GM12873 (cell line): Measurements from ENCODE around the gene UBE2V1.

Experiments
- CTCF ChIP-seq: IDR thresholded peaks from 2 replicates; pipeline ENCODE4 v1.5.1; 2012; ENCODE audit warnings: low read depth, mild to moderate bottlenecking, moderate library complexity, low read length, control low read depth; ENCODE audit not compliant: insufficient read depth; ENCODE audit errors: missing control alignments

Gene UBE2V1

GRCh38 chr20:50108556-50109235 lies 4.3 kb downstream of the UBE2V1 start:
- TF ChIP-seq CTCF, result no peak

GRCh38 chr20:50107796-50108331 lies 5.1 kb downstream of the UBE2V1 start:
- no peak for TF ChIP-seq CTCF

- no peak for TF ChIP-seq CTCF
Measured at GRCh38 chr20:50107086-50107660, 5.8 kb downstream of the UBE2V1 start.

- TF ChIP-seq CTCF, result no peak
Measured at GRCh38 chr20:50101887-50102286, 11.1 kb downstream of the UBE2V1 start.

GRCh38 chr20:50101281-50101680 lies 11.7 kb downstream of the UBE2V1 start:
- no peak for TF ChIP-seq CTCF

GRCh38 chr20:50100552-50100951 lies 12.4 kb downstream of the UBE2V1 start:
- TF ChIP-seq CTCF, result no peak

GRCh38 chr20:50099565-50099991 lies 13.4 kb downstream of the UBE2V1 start:
- no peak for TF ChIP-seq CTCF
